GM19395 (cell line): ENCODE measurements around the gene ACAP1.

ENCODE experiments used
- ATAC-seq: cut with Tn5 transposase; IDR thresholded peaks from one replicate; pipeline ENCODE4 v1.9.1; 2021; ENCODE audit warnings: mild to moderate bottlenecking, moderate library complexity; ENCODE audit not compliant: unreplicated experiment

ACAP1 gene

GRCh38 chr17:7383742-7384488 is 47.6 kb downstream of the ACAP1 start:
- ATAC-seq, result no peak

- no peak for ATAC-seq
Observed at GRCh38 chr17:7384489-7385081, 48.3 kb downstream of the ACAP1 start.

DNA sequence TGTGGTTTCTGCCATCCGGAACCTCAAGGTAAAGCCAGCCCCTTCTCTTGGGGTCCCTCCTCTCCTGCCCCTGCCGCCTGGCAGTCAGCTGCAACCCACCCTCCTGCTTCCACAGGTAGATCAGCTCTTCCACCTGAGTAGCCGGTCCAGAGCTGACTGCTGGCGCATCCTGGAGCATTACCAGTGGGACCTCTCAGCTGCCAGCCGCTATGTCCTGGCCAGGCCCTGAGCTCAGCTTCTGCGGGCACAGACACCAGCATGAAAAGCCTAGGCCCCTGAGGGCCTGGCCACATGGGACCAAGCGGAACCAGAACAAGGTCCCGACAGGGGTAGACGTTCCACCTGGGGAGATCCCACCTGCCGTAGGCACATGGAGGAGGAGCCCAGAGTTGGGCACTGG is 52.5 kb downstream of the ACAP1 start:
- no peak for ATAC-seq

GRCh38 chr17:7389924-7390910 is 53.9 kb downstream of the ACAP1 start:
- no peak for ATAC-seq

DNA sequence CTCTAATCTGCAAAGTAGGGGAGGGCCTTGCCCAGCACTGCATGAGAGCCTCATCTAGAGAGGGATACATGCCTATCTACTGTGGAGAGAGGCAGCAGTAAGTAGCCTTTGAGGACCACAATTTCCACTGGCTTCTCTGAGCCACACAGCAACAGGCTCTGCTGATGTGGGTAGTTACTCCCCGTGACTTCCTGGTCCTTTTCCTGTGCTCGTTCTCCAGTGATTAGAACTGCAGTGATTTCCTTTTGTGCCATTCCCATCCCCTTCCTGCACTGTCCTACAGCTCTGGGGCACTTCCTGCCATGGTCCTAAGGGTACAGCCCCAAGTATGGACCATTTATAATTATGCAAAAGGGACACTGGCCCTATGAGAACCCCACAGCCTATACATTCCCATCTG is 55.0 kb downstream of the ACAP1 start:
- ATAC-seq, result no peak

GRCh38 chr17:7392696-7393612 is 56.6 kb downstream of the ACAP1 start:
- ATAC-seq, result no peak

GRCh38 chr17:7393613-7394451 is 57.5 kb downstream of the ACAP1 start:
- no peak for ATAC-seq

DNA sequence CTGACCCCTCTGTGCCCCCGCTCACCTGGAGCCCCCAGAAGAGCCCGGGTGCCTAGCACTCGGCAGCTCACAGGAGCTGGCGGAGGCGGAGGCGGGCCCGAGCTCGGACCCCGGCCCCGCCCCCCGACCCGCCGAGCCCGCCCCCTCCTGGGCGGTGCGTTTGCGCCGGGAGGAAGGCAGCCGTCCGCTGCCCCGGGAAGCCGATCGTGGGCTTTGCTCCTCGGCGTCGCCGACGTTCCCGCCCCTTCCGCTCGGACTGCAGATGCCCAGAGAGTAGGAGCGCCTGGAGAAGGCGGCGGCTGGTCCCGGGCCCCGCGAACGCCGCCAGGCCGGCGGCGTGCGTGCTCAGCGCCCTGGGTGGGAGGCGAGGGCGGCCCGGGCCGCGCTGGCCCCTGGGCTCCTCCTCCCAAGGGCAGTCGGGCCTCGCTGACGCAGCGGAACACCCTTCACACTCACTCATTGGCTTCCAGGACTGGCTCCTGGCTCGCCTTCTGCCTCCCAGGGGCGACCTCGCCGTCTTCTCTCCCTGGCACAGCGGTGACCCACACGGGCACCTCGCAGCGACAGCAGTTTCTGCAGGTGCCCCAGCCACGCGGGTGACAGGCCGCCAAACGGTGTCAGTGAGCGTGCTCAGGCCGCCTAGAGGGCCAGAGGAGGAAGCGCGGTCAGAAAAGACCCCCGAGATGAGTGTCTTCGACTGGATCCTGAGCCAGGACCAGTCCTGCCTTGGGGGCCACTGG is 58.3 kb downstream of the ACAP1 start, which contains the start of gene PLSCR3:
Gene PLSCR3 (minus strand): TSS at position 74 of the 740 bp plus-strand sequence. CDS start 415 bp downstream, outside the sequence.
- no peak for ATAC-seq

DNA sequence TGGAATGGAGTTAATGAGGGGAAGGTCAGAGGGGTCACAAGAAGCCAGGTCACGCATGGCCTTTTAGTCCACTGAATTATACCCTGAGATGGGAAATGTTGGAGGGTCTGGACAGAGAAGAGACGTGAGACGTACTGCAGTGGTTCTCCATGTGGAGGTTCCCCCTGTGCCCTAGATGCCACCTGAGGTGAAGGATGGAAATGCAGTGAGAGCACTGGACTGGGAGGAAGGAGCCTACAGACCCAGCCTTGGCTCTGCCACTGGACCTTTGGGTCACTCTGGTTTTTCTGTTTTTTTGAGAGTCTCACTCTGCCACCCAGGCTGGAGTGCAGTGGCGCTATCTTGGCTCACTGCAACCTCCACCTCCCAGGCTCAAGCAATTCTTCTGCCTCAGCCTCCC is 59.8 kb downstream of the ACAP1 start:
- ATAC-seq, result no peak

DNA sequence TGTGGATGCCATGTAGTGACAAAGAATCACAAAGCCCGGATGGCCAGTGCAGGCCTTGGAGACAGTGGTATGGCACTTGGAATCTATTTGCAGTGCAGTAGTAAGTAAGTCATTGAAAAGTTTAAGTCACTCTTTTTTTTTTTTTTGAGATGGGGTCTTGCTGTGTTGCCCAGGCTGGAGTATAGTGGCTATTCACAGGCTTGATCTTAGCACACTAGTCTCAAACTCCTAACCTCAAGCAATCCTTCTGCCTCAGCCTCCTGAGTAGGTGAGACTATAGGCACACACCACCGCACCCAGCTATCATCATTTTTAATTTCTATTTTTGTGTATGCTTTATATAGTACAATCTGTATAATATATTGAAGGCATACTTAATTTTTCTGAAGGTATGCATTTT is 62.3 kb downstream of the ACAP1 start:
- ATAC-seq, result no peak
